Measurements from ENCODE around the gene HOXB8.

The HOXB8 gene

DNA sequence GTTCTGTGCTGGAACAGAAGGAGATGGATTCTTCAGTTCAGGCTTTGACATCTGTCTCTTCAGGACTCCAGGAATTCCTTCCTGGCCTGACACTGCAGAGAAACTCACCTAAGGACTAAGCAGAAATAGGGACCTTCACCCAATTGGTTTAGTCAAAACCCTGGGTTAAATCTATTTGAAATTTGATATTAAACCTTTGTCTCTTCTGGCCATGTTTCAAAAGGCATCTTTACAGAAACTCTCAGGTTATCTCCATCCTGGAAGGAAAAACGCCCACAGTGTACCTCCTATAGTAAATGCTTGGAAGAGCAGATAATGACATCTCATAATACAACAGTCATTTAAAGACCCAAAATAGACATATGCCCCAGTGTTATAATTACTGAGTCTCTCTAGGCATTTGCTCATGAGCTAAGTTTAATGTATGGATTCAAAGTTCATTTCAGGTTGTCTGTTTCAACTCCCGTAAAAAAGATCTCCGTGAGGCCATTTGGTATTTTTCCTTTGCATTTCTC is 31.3 kb downstream of the HOXB8 start:
- DNase-seq (ENCODE audit: low spot score): no peak

- DNase-seq (ENCODE audit: low spot score): no peak
These were observed 32.4 kb downstream of the HOXB8 start for GRCh38 chr17:48582750-48583069.

DNA sequence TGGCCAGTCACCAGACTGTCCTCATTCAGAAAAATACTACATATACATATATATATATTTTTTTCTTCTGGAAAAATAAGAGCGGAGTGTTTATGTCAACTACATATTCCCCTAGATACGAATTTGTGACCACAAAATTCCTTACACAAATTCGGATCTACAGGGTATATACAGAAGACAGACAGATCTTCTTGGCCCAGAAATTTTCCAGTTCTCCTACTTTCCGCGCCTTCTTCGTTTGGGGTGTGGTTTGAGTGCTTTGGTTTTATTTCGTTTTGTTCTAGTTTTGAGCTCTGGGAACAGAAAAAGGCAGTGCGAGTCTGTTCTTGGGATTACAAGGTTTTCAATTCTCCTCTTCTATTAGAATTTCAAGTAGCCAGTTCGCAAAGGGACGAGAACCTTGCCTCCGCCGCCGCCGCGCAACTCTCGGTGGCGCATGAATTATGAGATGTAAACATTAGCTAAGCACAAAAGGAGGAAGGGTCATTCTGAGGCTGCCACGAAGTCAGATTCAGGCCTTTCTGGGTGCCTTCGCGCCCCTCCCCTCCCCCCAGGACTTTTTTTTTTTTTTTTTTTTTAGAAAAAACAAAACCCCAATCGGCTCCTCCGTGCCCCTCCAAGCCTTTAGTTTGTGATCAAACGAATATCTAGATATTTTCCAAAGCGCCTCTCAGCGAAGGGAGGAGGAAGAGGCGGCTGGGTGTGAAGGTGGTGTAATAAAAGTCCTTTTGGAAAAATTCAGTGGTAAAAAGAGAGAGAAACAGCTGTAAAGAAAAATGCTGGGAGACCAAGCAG is 35.1 kb downstream of the HOXB8 start:
- no peak for DNase-seq (ENCODE audit: low spot score)

- DNase-seq (ENCODE audit: low spot score): no peak
These were observed 35.7 kb downstream of the HOXB8 start for GRCh38 chr17:48579471-48579759.

DNA sequence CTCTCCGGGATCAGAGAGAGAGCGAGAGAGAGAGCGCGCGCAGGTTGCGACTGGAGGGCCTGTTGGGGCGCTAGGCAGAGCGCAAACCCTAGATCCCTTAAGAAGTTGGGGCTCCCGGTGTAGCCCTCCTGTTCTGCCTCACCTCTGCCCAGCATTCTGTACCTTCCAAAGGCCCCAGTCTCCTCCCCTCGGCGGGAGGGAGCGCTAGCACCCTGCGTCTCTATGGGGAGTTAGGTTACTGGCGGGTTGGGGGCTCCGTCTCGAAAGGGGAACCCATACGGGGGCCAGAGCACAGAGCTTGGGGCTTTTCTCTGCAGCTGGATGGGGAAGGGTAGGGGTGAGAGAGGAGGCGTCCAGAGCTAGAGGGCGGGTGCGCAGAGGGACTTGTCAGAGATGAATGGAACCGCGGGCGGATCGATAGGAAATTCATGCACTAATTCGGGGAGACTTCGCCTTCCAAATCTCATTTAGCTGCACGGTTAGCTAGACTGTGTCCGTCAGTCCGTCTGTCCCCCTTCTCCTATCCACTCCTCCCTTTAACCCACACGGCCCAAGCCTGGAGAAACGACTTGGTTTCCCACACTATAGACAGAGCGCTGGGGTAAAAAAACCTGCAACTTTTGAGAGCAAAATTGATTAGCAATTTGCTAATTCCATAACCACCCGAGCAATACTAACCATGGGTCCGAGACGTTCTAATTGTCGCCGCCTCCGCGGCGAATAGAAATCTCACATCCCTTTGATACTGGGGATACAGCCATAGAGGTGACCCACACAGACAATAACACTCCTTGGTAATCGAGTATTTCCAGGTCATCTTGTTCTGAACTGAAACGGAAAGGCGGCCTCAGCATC is 36.2 kb downstream of the HOXB8 start:
- no peak for DNase-seq (ENCODE audit: low spot score)

DNA sequence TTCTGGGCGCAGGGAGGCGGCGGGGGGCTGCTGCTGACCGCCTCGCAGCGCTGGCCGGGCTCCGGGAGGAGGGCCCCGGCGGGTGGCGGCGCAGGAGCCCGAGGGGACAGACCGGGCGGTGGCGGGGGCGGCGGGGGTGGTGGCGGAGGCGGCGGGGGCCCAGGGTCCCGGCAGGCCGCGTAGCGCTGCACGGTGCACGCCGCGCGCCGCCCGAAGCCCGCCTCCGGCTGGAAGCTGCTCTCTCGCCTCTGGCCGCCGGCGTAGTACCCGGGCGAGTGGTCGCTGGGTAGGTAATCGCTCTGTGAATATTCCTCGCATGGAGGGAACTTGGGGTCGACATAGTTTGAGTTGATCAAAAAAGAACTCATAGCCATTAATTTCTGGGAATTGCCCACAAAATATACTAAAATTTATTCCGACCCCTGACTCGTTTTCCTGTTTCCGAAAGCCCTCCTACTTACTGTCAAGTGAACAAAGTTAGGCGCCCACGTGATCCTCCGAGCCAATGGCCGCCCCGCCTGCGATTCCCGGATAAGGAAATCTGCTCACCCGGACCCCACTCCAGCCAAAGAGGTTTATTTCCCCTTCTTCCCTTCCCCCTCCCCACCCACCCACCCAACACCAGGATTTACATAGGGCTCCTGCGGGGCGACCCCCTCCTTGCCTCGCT is 37.0 kb downstream of the HOXB8 start, which contains the start of gene HOXB4:
Gene HOXB4 (minus strand): TSS at position 405 of the 670 bp plus-strand sequence. CDS start 31 bp downstream, at position 374.
- DNase-seq (ENCODE audit: low spot score): no peak

DNA sequence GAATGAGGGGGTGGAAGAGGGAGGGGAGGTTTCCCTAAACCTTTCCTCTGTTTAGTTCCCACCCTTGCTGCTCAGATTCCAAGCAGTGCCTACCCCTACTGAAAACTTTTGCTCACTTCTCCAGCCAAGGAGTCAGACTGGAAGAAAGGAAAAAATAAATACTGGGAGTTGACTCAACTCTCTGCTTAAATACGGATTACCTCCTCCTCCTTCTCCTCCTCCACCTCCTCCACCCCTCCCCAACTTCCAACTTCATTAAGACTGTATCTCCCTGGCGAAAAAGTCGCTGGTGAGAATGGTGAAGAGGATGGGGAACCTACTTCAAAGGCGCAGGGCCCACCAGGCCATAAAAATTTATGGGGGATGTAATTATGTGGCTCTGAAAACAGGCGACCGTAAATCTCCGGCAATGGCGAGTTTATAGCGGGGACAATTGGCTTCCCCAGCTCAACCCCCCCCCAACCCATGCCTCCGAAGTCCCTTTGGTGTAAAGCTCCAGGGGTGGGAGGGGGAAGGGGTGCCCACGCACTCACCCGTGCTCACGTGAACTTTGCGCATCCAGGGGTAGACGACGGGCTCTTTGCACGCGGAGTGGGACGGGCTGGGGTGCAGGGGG is 37.7 kb downstream of the HOXB8 start:
- no peak for DNase-seq (ENCODE audit: low spot score)

- DNase-seq (ENCODE audit: low spot score): no peak
These were observed 38.4 kb downstream of the HOXB8 start for GRCh38 chr17:48576479-48577309.

GRCh38 chr17:48575673-48576478 is 39.2 kb downstream of the HOXB8 start:
- DNase-seq (ENCODE audit: low spot score): no peak

DNA sequence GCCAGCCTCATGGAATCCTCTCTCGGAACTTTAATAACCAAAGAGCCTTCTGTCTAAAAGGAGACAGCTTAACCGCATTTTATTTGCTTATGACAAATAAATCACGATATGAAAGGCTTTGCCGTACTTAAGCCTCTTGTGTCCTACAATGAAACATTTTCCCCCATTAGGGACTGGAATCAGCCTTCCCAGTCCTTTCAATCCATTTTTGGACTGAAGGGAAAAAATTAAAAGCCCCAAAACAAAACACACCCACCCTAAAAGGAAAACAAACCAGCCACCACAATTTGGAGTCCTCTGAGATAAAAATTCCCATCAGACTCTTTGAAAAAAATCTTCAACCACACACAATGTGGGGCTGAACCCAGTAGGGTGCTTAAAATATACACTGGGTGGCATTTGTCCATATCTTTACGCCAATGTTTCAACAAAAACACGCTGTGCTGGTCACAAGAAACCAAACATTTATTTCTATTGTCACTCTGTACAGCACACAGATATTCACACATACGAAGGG is 40.0 kb downstream of the HOXB8 start:
- DNase-seq (ENCODE audit: low spot score): no peak

GRCh38 chr17:48574505-48575065 is 40.5 kb downstream of the HOXB8 start:
- no peak for DNase-seq (ENCODE audit: low spot score)

DNA sequence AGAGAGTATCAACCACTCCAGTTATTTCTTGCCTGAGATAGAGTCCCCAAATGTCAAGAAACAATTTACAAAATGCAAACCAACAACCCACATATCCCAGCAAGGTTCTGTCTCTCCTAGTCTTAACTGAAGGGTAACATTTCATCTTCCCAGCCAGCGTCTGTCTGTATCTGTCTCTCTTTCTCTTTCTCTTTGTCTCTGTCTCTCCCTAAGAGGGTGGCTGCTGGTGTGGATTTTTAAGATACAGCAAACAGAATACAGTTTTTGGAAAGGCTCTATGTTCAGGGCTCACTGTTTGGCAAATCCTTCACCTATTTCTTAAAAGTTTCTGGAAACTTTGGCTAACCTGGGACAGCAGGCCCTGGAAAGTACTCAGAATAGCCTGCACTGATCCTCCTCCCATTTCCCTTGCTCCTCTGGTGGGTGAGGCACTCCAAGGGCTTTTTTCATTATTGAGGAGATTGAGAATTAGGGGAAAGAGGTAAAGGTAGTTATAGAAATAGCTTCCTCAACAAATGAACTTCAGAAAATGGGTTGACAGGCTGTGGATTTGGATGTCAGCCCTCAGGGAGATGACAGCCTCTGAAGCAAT is 43.2 kb downstream of the HOXB8 start:
- DNase-seq (ENCODE audit: low spot score): no peak

DNA sequence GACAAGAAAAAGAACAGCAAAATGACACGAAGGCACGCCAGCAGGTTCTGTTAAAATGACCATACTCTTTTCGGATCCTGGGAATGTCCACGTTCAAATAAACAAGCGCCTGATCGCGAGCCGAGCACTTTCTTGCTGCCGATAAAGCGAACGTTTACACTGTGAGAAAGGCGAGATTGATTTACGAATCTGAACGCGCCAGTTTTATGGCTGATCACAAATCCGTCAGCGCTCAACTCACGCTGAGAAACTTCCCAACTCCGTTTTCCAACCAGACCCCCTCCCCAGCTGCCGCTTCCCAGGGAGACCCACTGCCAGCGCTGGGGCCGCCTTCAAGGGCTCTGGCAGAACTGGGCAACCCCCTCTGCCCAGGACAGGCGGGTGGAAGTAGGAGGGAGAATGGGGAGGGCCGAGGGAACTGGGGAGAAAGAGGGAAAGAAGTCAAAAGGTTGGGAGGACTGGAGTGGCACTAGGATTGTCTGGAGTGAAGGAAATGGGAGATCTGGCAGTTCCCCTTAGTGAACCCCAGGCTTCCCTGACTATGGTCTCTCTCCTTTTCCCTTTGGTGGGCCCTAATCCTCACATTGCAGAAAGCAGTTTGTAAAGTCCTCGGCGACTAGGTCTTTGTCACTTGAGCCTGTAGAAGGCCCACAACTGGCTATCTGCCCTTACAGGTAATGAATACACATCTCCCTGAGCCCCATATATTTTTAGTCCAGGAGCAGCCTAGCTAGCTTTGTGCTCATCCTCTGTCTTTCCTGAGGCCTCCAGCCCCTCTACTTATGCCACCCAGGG is 43.9 kb downstream of the HOXB8 start:
- no peak for DNase-seq (ENCODE audit: low spot score)

DNA sequence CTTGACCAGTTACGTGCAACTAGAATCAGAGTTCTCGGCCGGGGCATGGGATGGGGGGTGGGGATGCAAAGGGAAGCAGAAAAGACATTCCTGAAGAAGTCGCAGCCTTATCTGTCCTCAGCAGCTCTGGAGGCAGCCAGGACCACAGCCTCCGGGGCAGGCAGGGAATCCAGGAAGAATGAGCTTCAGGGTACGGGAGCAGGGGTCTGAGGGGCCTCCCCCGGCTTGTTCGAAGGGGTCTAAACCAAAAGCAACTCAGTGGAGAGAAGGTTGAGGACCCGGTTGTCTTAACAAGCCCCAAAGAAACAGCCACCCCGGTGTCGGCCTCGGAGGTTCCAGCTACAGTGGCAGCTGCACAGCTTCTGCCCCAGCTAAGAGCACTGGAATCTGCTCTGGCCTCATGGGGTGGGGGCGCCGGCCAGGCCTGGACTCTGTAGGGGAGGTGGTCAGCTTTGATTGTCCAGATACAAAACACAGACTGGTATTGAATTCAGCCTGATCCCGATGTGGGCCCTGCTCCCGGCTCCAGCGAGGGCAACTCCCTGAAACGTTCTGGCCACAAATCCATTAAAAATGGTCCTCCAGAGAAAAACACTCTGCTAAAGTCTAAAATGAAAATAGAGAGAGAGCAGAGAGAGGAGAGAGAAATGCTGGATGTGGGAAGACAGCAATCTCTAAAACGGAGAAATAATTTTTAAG is 44.6 kb downstream of the HOXB8 start:
- no peak for DNase-seq (ENCODE audit: low spot score)

DNA sequence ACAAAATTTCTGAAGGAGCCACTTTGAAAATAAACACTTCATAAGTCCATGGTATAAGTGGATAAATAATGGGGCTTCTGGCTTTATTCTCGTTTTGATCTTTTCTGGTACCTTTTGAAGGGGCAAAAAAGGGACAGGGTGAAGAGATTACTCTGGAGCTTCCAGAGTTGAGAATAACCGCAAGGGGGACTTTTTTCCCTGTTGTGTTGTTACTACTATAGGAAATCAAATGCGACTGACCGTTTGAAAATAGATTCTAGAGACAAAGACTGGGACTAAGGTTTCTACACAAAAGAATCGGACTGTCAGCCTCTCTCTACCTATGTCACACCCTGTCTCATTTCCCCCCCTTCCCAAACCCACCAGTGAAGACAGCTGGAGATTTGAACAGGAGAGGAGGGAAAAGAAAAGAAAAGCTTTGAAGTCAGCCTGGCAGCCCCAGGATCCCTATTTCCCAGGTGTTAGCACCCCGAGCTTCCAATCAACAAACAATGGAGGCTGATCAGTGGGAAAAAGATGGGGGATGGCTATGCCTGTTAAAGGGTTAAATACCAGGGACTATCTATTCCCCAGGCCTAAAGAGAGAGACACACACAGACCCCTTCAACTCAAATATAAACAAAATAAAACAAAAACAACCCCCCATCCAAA is 45.3 kb downstream of the HOXB8 start:
- DNase-seq (ENCODE audit: low spot score): no peak

DNA sequence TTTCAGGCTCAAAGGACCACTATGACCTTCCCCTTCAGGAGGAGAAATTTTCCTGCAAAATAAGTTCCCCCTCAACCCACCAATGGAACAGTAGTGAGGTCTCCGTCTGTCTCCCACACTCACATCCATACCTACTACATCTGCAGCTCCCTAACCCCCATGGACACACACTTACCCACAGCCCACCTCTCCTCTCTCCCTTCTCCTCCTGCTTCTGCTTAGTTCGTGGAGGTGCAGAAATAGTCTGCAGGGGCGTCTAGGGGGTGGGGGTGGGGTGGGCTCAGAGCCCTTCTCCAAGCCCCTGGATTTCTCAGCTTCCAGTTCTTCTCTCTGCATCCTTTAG is 45.9 kb downstream of the HOXB8 start:
- no peak for DNase-seq (ENCODE audit: low spot score)

DNA sequence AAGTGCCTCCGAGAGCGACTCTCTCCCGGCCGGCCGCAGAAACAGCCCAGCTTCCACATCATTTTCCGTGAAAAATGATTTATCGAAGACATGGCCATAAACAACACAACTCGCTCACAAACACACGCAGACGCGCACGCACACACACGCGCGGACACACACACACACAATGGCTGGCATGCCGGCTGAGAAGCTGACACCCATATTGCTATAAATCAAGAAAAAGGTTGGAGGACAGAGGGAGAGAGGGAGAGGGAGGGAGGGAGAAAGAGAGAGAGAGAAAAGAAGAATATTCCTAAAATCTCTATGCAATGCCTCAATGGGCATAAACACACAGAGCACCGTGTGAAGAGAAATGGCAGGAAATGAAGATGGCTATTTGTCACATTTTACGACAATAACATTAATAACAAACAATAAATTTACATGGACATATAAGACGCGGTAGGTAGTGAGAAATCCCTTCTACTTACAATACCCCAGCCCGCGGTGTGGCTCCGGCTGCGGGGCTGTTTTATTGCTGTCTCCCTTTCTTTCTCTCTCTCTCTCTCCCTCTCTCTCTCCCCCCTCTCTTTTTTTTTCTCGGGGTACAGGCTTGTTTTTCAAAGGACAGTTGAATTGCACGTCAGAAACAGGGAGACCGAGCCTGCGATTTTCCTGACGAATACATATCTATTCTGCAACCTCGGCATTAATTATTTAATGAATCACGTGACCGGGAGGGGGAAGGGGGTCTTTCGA is 46.4 kb downstream of the HOXB8 start:
- DNase-seq (ENCODE audit: low spot score): no peak
